Coronary artery (tissue), 2 donors: ENCODE data around the gene PSMC3.

Source experiments
- DNase-seq: peaks from one replicate; pipeline ENCODE4 v3.0.0-alpha.2; 2017; ENCODE audit warnings: low spot score
- H3K27ac ChIP-seq, 2 donors: fragments of 200-600 bp; sonication (generic); one replicate each; pipeline ENCODE4 v1.5.1; 2016 to 2019
- H3K4me3 ChIP-seq: fragments of 200-600 bp; sonication (generic); 2 replicates; pipeline ENCODE4 v1.5.1; 2016; ENCODE audit warnings: mild to moderate bottlenecking, moderate library complexity
- TF ChIP-seq, protein P1 (sequence below): fragments of 200-600 bp; sonication (generic); IDR thresholded peaks from one replicate; pipeline ENCODE4 v1.5.1; 2019; ENCODE audit warnings: antibody characterized with exemption

PSMC3 gene

DNA sequence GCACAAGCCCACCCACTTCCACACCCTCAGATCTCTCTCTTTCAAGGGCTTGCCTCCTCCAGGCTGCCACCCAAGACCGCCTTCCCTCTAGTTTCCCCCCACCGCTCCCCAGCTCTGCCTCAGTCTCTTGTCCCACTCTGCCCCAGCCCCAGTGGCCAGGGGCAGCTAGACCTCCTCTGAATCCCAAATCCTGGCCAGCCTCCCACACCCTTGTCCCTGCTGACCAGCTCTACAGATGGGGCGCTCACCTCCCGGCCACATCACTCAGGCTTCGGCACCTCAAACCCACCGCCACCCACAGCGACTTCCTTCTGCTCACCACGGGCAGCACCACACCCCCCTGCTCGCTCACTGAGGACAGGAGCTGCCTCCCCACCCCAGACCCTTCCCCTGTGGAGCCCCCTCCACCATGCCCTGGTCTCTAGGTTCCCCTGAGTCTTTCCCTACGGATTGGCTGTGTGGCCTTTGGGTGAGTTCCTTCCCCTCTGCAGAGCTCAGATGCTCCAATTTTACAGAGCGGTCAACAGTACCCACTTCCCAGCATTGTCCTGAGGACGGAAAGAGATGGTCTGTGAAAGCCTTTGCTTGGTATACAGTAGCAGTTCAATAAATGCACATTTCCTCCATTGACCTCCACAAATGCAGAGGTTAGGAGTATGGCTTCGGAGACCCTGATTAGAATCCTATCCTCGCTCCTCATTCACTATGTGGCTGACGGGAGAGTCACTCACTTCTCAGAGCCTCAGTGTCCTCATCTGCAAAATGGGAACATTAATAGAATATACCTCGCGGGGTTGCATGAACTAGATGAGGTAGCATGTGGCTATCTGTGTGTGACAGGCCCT, 36.4 kb downstream of the PSMC3 start:
- DNase-seq, result no peak
- Histone ChIP-seq H3K4me3 (no peak overlapping the region), H3K27ac (peak overlapping the region in 1 of 2 donors; percentile 64)
- TF ChIP-seq, protein P1, sequence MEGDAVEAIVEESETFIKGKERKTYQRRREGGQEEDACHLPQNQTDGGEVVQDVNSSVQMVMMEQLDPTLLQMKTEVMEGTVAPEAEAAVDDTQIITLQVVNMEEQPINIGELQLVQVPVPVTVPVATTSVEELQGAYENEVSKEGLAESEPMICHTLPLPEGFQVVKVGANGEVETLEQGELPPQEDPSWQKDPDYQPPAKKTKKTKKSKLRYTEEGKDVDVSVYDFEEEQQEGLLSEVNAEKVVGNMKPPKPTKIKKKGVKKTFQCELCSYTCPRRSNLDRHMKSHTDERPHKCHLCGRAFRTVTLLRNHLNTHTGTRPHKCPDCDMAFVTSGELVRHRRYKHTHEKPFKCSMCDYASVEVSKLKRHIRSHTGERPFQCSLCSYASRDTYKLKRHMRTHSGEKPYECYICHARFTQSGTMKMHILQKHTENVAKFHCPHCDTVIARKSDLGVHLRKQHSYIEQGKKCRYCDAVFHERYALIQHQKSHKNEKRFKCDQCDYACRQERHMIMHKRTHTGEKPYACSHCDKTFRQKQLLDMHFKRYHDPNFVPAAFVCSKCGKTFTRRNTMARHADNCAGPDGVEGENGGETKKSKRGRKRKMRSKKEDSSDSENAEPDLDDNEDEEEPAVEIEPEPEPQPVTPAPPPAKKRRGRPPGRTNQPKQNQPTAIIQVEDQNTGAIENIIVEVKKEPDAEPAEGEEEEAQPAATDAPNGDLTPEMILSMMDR, result no peak

DNA sequence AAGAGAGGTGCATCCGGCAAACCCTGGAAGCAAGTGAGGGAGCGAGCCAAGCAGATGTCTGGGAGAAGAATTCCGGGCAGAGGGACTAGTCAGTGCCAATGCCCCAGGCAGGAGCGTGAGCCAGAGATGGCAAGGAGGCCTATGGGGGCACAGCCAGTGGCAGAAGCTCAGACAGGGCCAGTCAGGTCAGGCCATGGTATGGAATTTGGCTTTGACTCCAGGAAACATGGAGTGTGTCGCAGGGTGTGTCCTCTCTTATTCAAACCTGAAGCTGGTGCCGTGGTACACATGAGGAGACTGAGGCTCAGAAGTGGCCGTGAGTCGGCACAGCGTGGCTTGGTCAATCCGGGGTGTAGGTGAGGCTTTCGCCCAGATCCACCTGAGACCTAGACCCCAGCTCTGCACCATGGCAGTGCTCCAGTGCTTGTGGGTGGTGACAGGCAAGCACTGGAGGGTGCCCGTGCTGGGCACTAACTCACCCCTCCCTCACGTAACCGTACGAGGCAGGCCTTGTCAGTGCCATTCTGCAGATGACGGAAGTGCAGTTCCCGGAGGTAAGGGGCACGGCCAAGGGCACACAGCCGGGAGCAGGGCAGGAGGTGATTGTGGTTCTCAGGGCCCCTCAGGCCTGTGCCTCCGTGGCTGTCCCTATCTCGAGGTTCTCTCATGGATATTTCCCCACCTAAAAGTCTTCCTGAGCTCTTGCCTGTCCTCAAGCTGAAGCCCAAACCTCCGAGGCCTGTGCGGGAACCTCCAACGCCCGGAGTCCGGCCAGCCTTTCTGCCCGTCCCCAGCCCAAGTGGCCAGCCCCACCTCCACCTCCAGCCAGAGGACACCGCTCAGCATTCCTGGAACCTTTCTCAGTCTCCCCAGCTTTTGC, 37.3 kb downstream of the PSMC3 start:
- TF ChIP-seq, protein P1, result no peak
- DNase-seq, result no peak
- Histone ChIP-seq H3K4me3 (no peak overlapping the region), H3K27ac (peak overlapping the region in 1 of 2 donors; percentile 64)

DNA sequence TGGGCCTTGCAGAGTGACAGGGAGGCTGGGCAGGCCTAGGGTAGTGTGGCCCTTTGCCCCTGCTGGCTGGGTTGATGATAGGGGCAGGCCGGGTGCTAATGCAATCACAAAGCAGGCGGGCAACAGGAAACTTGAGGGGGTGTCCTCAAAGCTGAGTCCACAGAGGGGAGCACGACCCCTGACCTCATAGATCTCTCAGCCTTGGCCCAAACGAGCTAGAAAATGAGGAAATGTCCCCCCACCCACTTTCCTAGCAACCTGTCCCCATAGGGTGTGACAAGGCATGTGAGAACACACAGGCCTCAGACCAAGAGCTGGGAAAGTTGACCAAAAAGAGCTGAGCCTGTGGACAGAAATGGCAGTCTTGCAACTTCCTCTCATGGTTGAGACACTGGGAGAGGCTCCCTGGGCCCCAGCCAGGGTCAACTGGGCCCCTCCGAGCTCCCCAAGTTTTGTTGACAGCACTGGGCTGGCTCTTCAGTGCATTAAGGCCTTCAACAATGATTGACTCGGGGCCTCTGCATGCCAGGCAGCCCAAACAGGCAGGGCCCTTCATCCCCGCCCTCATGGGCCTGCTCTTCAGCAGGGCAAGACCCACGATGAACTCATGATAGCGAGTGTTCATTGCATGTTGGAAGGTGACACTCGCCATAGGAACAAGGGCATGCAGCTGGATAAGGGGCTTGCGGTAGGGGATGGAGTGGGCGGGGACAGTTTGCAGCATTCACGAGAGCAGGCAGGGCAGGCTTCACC, 38.1 kb downstream of the PSMC3 start:
- H3K4me3 ChIP-seq, result no peak overlapping the region
- H3K27ac ChIP-seq, result peak overlapping the region in 1 of 2 donors; percentile 64
- TF ChIP-seq, protein P1, result no peak
- DNase-seq, result no peak

DNA sequence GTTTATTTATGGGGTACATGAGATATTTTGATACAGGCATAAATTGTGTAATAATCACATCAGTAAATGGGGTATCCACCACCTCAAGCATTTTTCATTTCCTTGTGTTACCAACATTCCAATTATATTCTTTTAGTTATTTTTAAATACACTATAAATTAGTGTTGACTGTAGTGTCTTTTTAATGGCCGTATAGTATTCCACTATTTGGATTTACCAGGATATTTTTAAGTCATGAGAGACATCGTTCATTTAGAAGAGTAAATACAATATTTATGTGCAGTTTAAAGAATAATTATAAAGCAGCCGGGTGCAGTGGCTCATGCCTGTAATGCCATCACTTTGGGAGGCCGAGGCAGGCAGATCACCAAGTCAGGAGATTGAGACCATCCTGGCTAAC, 41.7 kb downstream of the PSMC3 start:
- DNase-seq, result no peak
- TF ChIP-seq, protein P1, result no peak
- Histone ChIP-seq H3K4me3 (no peak overlapping the region), H3K27ac (no peak overlapping the region)

DNA sequence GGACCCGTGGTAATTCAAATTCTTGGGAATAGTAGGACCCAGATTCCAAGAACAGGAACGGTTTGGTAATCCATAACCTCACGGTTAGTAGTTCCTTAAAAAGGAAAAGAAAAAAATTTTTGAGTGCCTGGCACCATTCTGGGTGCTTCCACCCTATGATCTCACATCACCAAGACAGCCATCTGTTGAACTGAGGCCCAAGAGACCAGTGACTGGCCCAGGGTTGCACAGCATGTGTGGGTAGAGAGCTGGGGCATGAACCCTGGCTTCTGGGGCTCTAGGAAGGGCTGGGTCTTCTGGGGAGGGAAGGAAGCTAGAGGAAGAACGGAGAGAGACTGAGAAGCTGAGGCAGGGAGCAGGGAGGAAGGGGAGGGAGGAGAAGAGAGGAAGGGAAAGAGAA, 43.2 kb downstream of the PSMC3 start:
- TF ChIP-seq, protein P1, result no peak
- DNase-seq, result no peak
- H3K27ac ChIP-seq, result no peak overlapping the region
- no peak overlapping the region for H3K4me3 ChIP-seq

DNA sequence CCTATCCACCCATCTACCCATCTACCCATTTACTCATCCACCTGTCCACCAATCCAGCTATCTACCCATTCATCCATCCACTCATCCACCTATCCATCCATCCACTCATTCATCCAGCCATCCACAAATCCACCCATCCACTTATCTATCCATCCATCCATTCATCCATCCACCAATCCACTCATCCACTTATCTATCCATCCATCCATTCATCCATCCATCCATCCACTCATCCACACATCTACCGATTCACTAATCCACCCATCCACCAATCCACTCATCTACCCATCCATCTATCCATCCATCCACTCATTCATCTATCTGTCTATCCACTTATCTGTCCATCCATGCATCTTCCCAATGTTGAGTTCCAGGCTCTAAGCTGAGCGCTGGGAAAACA, 46.2 kb downstream of the PSMC3 start:
- Histone ChIP-seq H3K27ac (no peak overlapping the region), H3K4me3 (no peak overlapping the region)
- TF ChIP-seq, protein P1, result no peak
- no peak for DNase-seq
